Measurements from ENCODE around the gene PIK3R1. TPM values are rescaled to one million over a fixed set of nuclear protein-coding genes. Genes with fewer than 3 reads are reported as not detected.

The PIK3R1 gene
- polyA plus RNA-seq, 1 experiment, result 7.6 TPM

GRCh38 chr5:68187268-68188055, 28.1 kb upstream of the PIK3R1 start:
- peaks cover 3% of the 10 kb centered on the region; the same call in 1 of the 2 replicates for H3K9me3 ChIP-seq (ENCODE audit: control insufficient read depth, insufficient read depth, low read length)
- POLR2A ChIA-PET, result interaction anchor here (1.0 kb wide), 1 partner anchor 28 kb away, joined by 4 read pairs; the partner anchor contains the start of gene PIK3R1
- no peak for TF ChIP-seq CTCF (IDR thresholded peaks at IDR 0.05; ENCODE audit: low read depth, low read length)
- H3K4me3 ChIP-seq (ENCODE audit: low read depth, low read length), result peak overlapping the region; percentile 29
- H3K27me3 ChIP-seq (ENCODE audit: control insufficient read depth, insufficient read depth, low read length), result no peaks in the 10 kb centered on the region
- no peak for DNase-seq (ENCODE audit: low read depth, low spot score)
- no peak overlapping the region for H3K27ac ChIP-seq (ENCODE audit: low read depth, low read length)
- CTCF ChIA-PET, result no interaction called here

GRCh38 chr5:68189171-68189570, 26.4 kb upstream of the PIK3R1 start:
- no peak for TF ChIP-seq CTCF (IDR thresholded peaks at IDR 0.05; ENCODE audit: low read depth, low read length)
- no peak overlapping the region for H3K27ac ChIP-seq (ENCODE audit: low read depth, low read length)
- ChIA-PET POLR2A (no interaction called here), CTCF (no interaction called here)
- DNase-seq (ENCODE audit: low read depth, low spot score), result no peak
- H3K9me3 ChIP-seq (ENCODE audit: control insufficient read depth, insufficient read depth, low read length), result peaks cover 3% of the 10 kb centered on the region; the same call in 1 of the 2 replicates
- H3K27me3 ChIP-seq (ENCODE audit: control insufficient read depth, insufficient read depth, low read length), result no peaks in the 10 kb centered on the region
- H3K4me3 ChIP-seq (ENCODE audit: low read depth, low read length), result no peak overlapping the region

DNA sequence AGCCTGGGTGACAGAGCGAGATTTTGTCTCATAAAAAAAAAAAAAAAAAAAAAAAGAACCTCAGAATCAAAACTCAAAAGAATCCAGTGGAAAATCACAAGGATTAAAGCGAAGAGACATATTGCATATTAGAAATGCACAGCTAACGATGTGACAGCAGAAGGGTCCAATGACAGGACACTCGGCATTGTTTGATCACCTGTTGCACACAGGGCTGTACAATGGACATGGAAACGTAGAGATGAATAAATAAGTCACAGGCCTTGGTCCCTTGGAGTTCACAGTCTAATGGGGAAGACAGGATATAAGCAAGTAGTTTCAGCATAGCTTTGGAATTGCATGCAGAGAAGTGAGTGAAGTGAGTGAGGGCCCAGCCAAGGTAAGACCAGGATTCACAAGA, 25.9 kb upstream of the PIK3R1 start:
- TF ChIP-seq CTCF (IDR thresholded peaks at IDR 0.05; ENCODE audit: low read depth, low read length), result no peak
- ChIA-PET CTCF (no interaction called here), POLR2A (no interaction called here)
- no peak for DNase-seq (ENCODE audit: low read depth, low spot score)
- no peak overlapping the region for H3K4me3 ChIP-seq (ENCODE audit: low read depth, low read length)
- peaks cover 3% of the 10 kb centered on the region; the same call in 1 of the 2 replicates for H3K9me3 ChIP-seq (ENCODE audit: control insufficient read depth, insufficient read depth, low read length)
- H3K27ac ChIP-seq (ENCODE audit: low read depth, low read length), result no peak overlapping the region
- no peaks in the 10 kb centered on the region for H3K27me3 ChIP-seq (ENCODE audit: control insufficient read depth, insufficient read depth, low read length)

GRCh38 chr5:68190619-68191018, 24.9 kb upstream of the PIK3R1 start:
- Histone ChIP-seq H3K4me3 (ENCODE audit: low read depth, low read length) (no peak overlapping the region), H3K27ac (ENCODE audit: low read depth, low read length) (no peak overlapping the region), H3K27me3 (ENCODE audit: control insufficient read depth, insufficient read depth, low read length) (no peaks in the 10 kb centered on the region), H3K9me3 (ENCODE audit: control insufficient read depth, insufficient read depth, low read length) (peaks cover under 1% of the 10 kb centered on the region; the same call in 1 of the 2 replicates)
- TF ChIP-seq CTCF (IDR thresholded peaks at IDR 0.05; ENCODE audit: low read depth, low read length), result no peak
- no peak for DNase-seq (ENCODE audit: low read depth, low spot score)
- POLR2A ChIA-PET, result no interaction called here
- CTCF ChIA-PET, result no interaction called here

GRCh38 chr5:68191083-68191791, 24.3 kb upstream of the PIK3R1 start:
- Histone ChIP-seq H3K27me3 (ENCODE audit: control insufficient read depth, insufficient read depth, low read length) (no peaks in the 10 kb centered on the region), H3K4me3 (ENCODE audit: low read depth, low read length) (no peak overlapping the region), H3K27ac (ENCODE audit: low read depth, low read length) (no peak overlapping the region), H3K9me3 (ENCODE audit: control insufficient read depth, insufficient read depth, low read length) (no peaks in the 10 kb centered on the region)
- ChIA-PET CTCF (interaction anchor here (1.3 kb wide), 1 partner anchor 23 kb away, joined by 3 read pairs; no protein-coding TSS in a partner anchor), POLR2A (no interaction called here)
- no peak for TF ChIP-seq CTCF (IDR thresholded peaks at IDR 0.05; ENCODE audit: low read depth, low read length)
- no peak for DNase-seq (ENCODE audit: low read depth, low spot score)

Data from AG04450 (cell line).